Thyroid gland (tissue), 4 donors: ENCODE data around the gene SMARCD2. TPM values are rescaled to one million over a fixed set of nuclear protein-coding genes. Genes with fewer than 3 reads are reported as not detected.

ENCODE experiments used
- DNase-seq, 2 donors: peaks; one replicate each; pipeline ENCODE4 v3.0.0-alpha.2; 2019
- H3K27ac ChIP-seq, 3 donors: fragments of 200-600 bp; sonication (generic); 1 replicate in 2 of 3; 2 replicates in 1 of 3; pipeline ENCODE4 v1.5.1; 2016 to 2019; ENCODE audit warnings: mild to moderate bottlenecking in 1 of 3, moderate library complexity in 1 of 3
- H3K27me3 ChIP-seq: fragments of 200-600 bp; sonication (generic); one replicate; pipeline ENCODE4 v1.5.1; 2019
- H3K36me3 ChIP-seq, 2 donors: fragments of 200-600 bp; sonication (generic); one replicate each; pipeline ENCODE4 v1.5.1; 2016 to 2019
- H3K4me1 ChIP-seq, 2 donors: fragments of 200-600 bp; sonication (generic); one replicate each; pipeline ENCODE4 v1.5.1; 2017 to 2019
- H3K4me3 ChIP-seq, 3 donors: fragments of 200-600 bp; sonication (generic); replicated peaks in 1 of 3; 1 replicate in 2 of 3; 2 replicates in 1 of 3; pipeline ENCODE4 v1.5.1; 2016; ENCODE audit warnings: mild to moderate bottlenecking in 1 of 3
- H3K9me3 ChIP-seq: fragments of 200-600 bp; sonication (generic); one replicate; pipeline ENCODE4 v1.5.1; 2017
- CTCF ChIP-seq, 6 experiments: fragments of 200-600 bp in 3 of 6; fragments of 450-650 bp in 3 of 6; sonication (generic) in 3 of 6; IDR thresholded peaks; one replicate each; pipeline ENCODE4 v1.5.1; 2016 to 2019; ENCODE audit warnings: antibody characterized with exemption in 6 of 6, mild to moderate bottlenecking in 2 of 6, inconsistent platforms in 1 of 6, moderate library complexity in 1 of 6
- POLR2A ChIP-seq, 2 donors: fragments of 450-650 bp; IDR thresholded peaks; one replicate each; pipeline ENCODE4 v1.6.1; 2017; ENCODE audit warnings: antibody characterized with exemption in 2 of 2, mild to moderate bottlenecking in 2 of 2, moderate library complexity in 1 of 2
- WGBS, 2 donors: methylation state at CpG; one replicate each; pipeline ENCODE4 v1.1.5; 2017; 5-methylcytosine and 5-hydroxymethylcytosine counted together
- intact Hi-C: fragments of 100-400 bp; cut with DNase I; formaldehyde crosslinking; loops from one replicate; pipeline ENCODE4 v1.15.1; 2023
- total RNA-seq, 4 donors: library from RNA; depleted of rRNA; stranded (reverse); fragments of >200 nt; gene quantifications; one replicate each; pipeline ENCODE4 v1.2.3, GENCODE V29; 2016

The SMARCD2 gene
- total RNA-seq, 4 donors from 2014 or later: 75.0 to 101 (median 90.4) TPM

GRCh38 chr17:63792055-63792729 is 50.3 kb downstream of the SMARCD2 start:
- Histone ChIP-seq H3K4me1 (no peaks in the 10 kb centered on the region), H3K9me3 (no peaks in the 10 kb centered on the region), H3K27me3 (no peaks in the 10 kb centered on the region), H3K4me3 (no peak overlapping the region), H3K27ac (no peak overlapping the region), H3K36me3 (peaks cover 50 to 69% of the 10 kb centered on the region in 2 donors)
- WGBS, 2 donors: 83 to 91% methylated on average over 3 of the region's 3 CpGs
- intact Hi-C loops: no loop called here
- no peak for TF ChIP-seq CTCF (IDR thresholded peaks at IDR 0.05)
- TF ChIP-seq POLR2A (IDR thresholded peaks at IDR 0.05): no peak
- no peak for DNase-seq

GRCh38 chr17:63790057-63790456 is 52.4 kb downstream of the SMARCD2 start:
- H3K36me3 ChIP-seq: peaks cover 36 to 56% of the 10 kb centered on the region in 2 donors
- H3K4me3 ChIP-seq: no peak overlapping the region
- DNase-seq: no peak
- 90 to 95% methylated on average over 6 of the region's 6 CpGs for WGBS, 2 donors
- no peaks in the 10 kb centered on the region for H3K27me3 ChIP-seq
- no peaks in the 10 kb centered on the region for H3K9me3 ChIP-seq
- H3K27ac ChIP-seq: no peak overlapping the region
- no peaks in the 10 kb centered on the region for H3K4me1 ChIP-seq
- intact Hi-C loops: no loop called here
- TF ChIP-seq POLR2A (IDR thresholded peaks at IDR 0.05) (no peak), CTCF (IDR thresholded peaks at IDR 0.05) (no peak)

GRCh38 chr17:63786971-63787711 is 55.3 kb downstream of the SMARCD2 start:
- Histone ChIP-seq H3K27me3 (no peaks in the 10 kb centered on the region), H3K4me1 (no peaks in the 10 kb centered on the region), H3K36me3 (peaks cover 18 to 28% of the 10 kb centered on the region in 2 donors), H3K4me3 (no peak overlapping the region), H3K27ac (no peak overlapping the region), H3K9me3 (no peaks in the 10 kb centered on the region)
- 94 to 98% methylated on average over 13 of the region's 13 CpGs for WGBS, 2 donors
- DNase-seq: no peak
- TF ChIP-seq CTCF (IDR thresholded peaks at IDR 0.05) (no peak), POLR2A (IDR thresholded peaks at IDR 0.05) (no peak)
- intact Hi-C loops: no loop called here

- H3K9me3 ChIP-seq: no peaks in the 10 kb centered on the region
- H3K36me3 ChIP-seq: peaks cover 9 to 28% of the 10 kb centered on the region in 2 donors
- H3K4me3 ChIP-seq: no peak overlapping the region
- TF ChIP-seq CTCF (IDR thresholded peaks at IDR 0.05) (no peak), POLR2A (IDR thresholded peaks at IDR 0.05) (no peak)
- no peak for DNase-seq
- H3K27me3 ChIP-seq: no peaks in the 10 kb centered on the region
- WGBS, 2 donors: 94 to 100% methylated on average over 1 of the region's 1 CpG
- no peaks in the 10 kb centered on the region for H3K4me1 ChIP-seq
- H3K27ac ChIP-seq: no peak overlapping the region
- intact Hi-C loops: no loop called here
Measured at GRCh38 chr17:63786117-63786516, 56.4 kb downstream of the SMARCD2 start.

- WGBS, 2 donors: 89 to 95% methylated on average over 1 of the region's 1 CpG
- Histone ChIP-seq H3K36me3 (peaks cover 4 to 28% of the 10 kb centered on the region in 2 donors), H3K4me1 (peaks cover 0 to 5% of the 10 kb centered on the region in 2 donors), H3K27me3 (no peaks in the 10 kb centered on the region), H3K27ac (no peak overlapping the region), H3K9me3 (no peaks in the 10 kb centered on the region), H3K4me3 (no peak overlapping the region)
- no peak for TF ChIP-seq POLR2A (IDR thresholded peaks at IDR 0.05)
- no peak for DNase-seq
- intact Hi-C loops: no loop called here
Measured at GRCh38 chr17:63785556-63785955, 56.9 kb downstream of the SMARCD2 start.
